Measurements from ENCODE around the gene MMP15. TPM values are rescaled to one million over a fixed set of nuclear protein-coding genes. Genes with fewer than 3 reads are reported as not detected.

MMP15 gene
- polyA plus RNA-seq, 1 of the 3 experiments (the other 2 are of a cell fraction): 3.1 TPM

DNA sequence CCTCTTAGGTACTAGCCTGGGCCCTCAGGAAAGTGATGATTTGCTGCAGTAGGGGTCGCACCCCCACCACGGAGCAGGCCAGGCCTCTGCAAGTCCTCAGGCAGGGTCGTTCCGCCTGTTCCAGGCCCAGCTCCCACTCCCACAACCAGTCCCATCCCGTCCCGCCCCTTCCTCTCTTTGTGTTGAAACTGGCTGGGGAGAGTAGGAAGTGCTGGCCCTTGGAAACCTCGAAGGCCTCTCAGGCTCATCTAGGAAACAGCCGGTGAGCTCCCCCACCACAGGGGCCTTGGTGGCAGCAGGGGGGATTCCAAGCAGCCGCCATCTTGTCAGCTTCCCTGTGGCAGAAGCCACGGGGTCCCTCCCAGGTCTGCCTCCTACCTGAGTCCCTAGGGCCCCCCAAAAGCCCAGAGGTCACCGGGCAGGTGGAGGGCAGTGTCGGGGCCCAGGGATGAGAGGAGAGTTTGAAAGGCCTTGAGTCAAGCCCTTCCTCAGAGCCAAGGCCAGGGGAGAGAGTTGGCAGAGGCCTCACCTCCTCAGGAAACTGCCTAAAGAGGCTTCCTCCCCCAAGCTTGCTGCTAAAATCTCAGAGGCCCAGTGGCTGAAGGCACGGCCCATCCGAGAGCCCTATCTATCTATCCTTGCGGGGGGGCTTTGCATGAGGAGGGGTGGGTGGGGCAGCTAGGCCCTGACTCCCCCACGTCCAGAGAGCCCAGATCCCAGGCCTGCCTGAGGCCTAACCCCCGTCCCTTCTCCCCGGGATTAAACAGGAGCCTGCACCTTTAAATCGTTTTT, 22.2 kb downstream of the MMP15 start (continued):
- TF ChIP-seq MEF2A (IDR thresholded peaks at IDR 0.05; ENCODE audit: borderline replicate concordance, low read depth) (no peak), GATA2 (CRISPR knock-in tag; IDR thresholded peaks at IDR 0.05) (no peak), FOXM1 (IDR thresholded peaks at IDR 0.05; ENCODE audit: low read depth) (no peak), MXI1 (IDR thresholded peaks at IDR 0.05; ENCODE audit: low read depth, low read length) (no peak), RAD21 (IDR thresholded peaks at IDR 0.05; ENCODE audit: low read length) (no peak)
- TF ChIP-seq, protein P1, sequence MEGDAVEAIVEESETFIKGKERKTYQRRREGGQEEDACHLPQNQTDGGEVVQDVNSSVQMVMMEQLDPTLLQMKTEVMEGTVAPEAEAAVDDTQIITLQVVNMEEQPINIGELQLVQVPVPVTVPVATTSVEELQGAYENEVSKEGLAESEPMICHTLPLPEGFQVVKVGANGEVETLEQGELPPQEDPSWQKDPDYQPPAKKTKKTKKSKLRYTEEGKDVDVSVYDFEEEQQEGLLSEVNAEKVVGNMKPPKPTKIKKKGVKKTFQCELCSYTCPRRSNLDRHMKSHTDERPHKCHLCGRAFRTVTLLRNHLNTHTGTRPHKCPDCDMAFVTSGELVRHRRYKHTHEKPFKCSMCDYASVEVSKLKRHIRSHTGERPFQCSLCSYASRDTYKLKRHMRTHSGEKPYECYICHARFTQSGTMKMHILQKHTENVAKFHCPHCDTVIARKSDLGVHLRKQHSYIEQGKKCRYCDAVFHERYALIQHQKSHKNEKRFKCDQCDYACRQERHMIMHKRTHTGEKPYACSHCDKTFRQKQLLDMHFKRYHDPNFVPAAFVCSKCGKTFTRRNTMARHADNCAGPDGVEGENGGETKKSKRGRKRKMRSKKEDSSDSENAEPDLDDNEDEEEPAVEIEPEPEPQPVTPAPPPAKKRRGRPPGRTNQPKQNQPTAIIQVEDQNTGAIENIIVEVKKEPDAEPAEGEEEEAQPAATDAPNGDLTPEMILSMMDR (IDR thresholded peaks at IDR 0.05): no peak

DNA sequence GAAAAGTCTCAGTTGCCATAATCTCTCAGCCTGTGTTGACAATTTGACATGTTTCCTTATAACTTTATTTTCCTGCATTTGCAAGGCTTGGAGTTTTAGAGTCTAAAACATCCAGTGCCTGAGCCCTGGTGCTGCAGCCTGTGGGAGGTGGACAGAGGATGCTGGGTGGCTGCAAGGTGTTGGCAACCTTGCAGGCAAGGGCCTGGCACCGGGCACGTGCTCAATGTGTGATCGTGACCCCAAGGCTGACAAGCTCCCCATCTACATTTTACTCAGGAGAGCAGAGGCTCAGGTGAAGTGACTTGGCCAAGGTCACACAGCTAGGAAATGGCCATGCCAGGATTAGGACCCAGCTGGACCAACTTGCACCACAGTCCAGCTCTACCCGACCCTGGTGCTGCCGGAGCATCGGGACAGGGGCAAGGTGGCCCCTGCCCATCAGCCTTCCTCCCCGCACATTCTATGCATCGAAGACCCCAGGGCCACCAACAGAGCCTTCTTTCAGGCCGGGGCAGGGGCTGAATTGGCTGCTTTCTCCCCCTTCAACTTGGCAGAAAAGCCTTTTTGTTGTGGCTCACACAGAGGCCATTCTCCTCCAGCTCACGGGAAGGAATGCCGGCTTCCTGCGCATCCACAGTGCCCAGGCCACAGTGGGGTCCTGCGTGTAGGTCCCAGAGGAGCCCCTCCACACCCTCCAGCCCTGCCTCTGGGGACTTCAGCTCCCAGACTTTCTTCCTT, 23.1 kb downstream of the MMP15 start:
- H3K9me3 ChIP-seq: no peaks in the 10 kb centered on the region
- ChIA-PET POLR2A (no interaction called here), CTCF (interaction anchor here (1.1 to 2.5 kb wide), 5 partner anchors 10 to 74 kb away, joined by 3 to 11 read pairs (median 4); no protein-coding TSS in a partner anchor)
- no peak overlapping the region for H3K4me3 ChIP-seq (ENCODE audit: low read depth in 2 of 2, low read length in 1 of 2)
- no peak for DNase-seq
- no peaks in the 10 kb centered on the region for H4K20me1 ChIP-seq (ENCODE audit: insufficient read depth)
- H3K79me2 ChIP-seq (ENCODE audit: insufficient read depth): no peaks in the 10 kb centered on the region
- no peaks in the 10 kb centered on the region for H3F3A ChIP-seq (replicated peaks; ENCODE audit: insufficient read depth)
- 89% methylated on average over 6 of the region's 13 CpGs for WGBS (ENCODE audit: low lambda C conversion rate)
- TF ChIP-seq GABPA (IDR thresholded peaks at IDR 0.05; ENCODE audit: low read depth) (no peak), RFX5 (IDR thresholded peaks at IDR 0.05; ENCODE audit: low read length) (no peak), TEAD4 (IDR thresholded peaks at IDR 0.05; ENCODE audit: borderline replicate concordance, insufficient read depth) (no peak), RAD21 (IDR thresholded peaks at IDR 0.05; ENCODE audit: low read length) (no peak), FOXJ3 (CRISPR knock-in tag; IDR thresholded peaks at IDR 0.05) (no peak), EP300 (IDR thresholded peaks at IDR 0.05; ENCODE audit: borderline replicate concordance in 1 of 2, low read depth in 1 of 2, low read length in 1 of 2) (no peak), CHD2 (IDR thresholded peaks at IDR 0.05; ENCODE audit: low read length, partially characterized antibody) (no peak), FOSL2 (IDR thresholded peaks at IDR 0.05; ENCODE audit: borderline replicate concordance, low read depth) (no peak)
- TF ChIP-seq, protein P2, sequence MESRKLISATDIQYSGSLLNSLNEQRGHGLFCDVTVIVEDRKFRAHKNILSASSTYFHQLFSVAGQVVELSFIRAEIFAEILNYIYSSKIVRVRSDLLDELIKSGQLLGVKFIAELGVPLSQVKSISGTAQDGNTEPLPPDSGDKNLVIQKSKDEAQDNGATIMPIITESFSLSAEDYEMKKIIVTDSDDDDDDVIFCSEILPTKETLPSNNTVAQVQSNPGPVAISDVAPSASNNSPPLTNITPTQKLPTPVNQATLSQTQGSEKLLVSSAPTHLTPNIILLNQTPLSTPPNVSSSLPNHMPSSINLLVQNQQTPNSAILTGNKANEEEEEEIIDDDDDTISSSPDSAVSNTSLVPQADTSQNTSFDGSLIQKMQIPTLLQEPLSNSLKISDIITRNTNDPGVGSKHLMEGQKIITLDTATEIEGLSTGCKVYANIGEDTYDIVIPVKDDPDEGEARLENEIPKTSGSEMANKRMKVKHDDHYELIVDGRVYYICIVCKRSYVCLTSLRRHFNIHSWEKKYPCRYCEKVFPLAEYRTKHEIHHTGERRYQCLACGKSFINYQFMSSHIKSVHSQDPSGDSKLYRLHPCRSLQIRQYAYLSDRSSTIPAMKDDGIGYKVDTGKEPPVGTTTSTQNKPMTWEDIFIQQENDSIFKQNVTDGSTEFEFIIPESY (IDR thresholded peaks at IDR 0.05; ENCODE audit: borderline replicate concordance, low read depth): no peak
- TF ChIP-seq, protein P3, sequence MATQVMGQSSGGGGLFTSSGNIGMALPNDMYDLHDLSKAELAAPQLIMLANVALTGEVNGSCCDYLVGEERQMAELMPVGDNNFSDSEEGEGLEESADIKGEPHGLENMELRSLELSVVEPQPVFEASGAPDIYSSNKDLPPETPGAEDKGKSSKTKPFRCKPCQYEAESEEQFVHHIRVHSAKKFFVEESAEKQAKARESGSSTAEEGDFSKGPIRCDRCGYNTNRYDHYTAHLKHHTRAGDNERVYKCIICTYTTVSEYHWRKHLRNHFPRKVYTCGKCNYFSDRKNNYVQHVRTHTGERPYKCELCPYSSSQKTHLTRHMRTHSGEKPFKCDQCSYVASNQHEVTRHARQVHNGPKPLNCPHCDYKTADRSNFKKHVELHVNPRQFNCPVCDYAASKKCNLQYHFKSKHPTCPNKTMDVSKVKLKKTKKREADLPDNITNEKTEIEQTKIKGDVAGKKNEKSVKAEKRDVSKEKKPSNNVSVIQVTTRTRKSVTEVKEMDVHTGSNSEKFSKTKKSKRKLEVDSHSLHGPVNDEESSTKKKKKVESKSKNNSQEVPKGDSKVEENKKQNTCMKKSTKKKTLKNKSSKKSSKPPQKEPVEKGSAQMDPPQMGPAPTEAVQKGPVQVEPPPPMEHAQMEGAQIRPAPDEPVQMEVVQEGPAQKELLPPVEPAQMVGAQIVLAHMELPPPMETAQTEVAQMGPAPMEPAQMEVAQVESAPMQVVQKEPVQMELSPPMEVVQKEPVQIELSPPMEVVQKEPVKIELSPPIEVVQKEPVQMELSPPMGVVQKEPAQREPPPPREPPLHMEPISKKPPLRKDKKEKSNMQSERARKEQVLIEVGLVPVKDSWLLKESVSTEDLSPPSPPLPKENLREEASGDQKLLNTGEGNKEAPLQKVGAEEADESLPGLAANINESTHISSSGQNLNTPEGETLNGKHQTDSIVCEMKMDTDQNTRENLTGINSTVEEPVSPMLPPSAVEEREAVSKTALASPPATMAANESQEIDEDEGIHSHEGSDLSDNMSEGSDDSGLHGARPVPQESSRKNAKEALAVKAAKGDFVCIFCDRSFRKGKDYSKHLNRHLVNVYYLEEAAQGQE (IDR thresholded peaks at IDR 0.05; ENCODE audit: low read depth, low read length): no peak
- no peak overlapping the region for H3K9ac ChIP-seq
- no peak overlapping the region for H2AFZ ChIP-seq (ENCODE audit: low read depth)
- H3K4me1 ChIP-seq (ENCODE audit: control insufficient read depth in 1 of 2, insufficient read depth in 2 of 2, low read depth in 1 of 2, low read length in 1 of 2): no peaks in the 10 kb centered on the region; a peak in 1 of 4 replicates
- H3K4me2 ChIP-seq: no peak overlapping the region
- H3K36me3 ChIP-seq (replicated peaks in 1 of 2; ENCODE audit: control insufficient read depth in 1 of 2, insufficient read depth in 2 of 2, low read length in 1 of 2): no peaks in the 10 kb centered on the region
- H3K9me2 ChIP-seq: no peaks in the 10 kb centered on the region
- H3K27ac ChIP-seq (ENCODE audit: low read depth in 2 of 2, low read length in 1 of 2): no peak overlapping the region
- H3K27me3 ChIP-seq (ENCODE audit: insufficient read depth): no peaks in the 10 kb centered on the region
